T47D (cell line): ENCODE measurements around the gene TMEM233.
"Not testable (repeated sequence)": the region's sequence is repeated elsewhere in the genome, so short reads cannot be mapped to it uniquely, and the experiment has no call there.

ENCODE experiments used
- DNase-seq, 2 experiments: peaks; one replicate each; pipeline versions ENCODE4 v3.0.0 to v3.0.0-alpha.2; 2011 to 2012; ENCODE audit warnings: low read depth in 1 of 2, low spot score in 1 of 2
- JUND ChIP-seq: IDR thresholded peaks from 2 replicates; pipeline ENCODE4 v1.6.1; 2012; ENCODE audit warnings: low read depth
- in situ Hi-C: cut with HindIII; loops from 2 replicates; pipeline ENCODE4 v1.10.0; 2016; ENCODE audit warnings: low sequenced_read_pairs, low pct_unique_long_range_greater_than_20kb

TMEM233 gene

GRCh38 chr12:119615518-119616475 is 22.2 kb downstream of the TMEM233 start:
- in situ Hi-C loops, result no loop called here
- DNase-seq, result no peak
- no peak for TF ChIP-seq JUND

- in situ Hi-C loops, DNase-seq: not testable (repeated sequence)
These were observed 24.8 kb downstream of the TMEM233 start for GRCh38 chr12:119618328-119618896.

- in situ Hi-C loops, result no loop called here
- DNase-seq, result no peak
- no peak for TF ChIP-seq JUND
These were observed 26.9 kb downstream of the TMEM233 start for GRCh38 chr12:119620490-119620889.

- in situ Hi-C loops, result no loop called here
- DNase-seq, result no peak
- TF ChIP-seq JUND, result no peak
These were observed 28.3 kb downstream of the TMEM233 start for GRCh38 chr12:119621878-119622277.

GRCh38 chr12:119624966-119625365 is 31.4 kb downstream of the TMEM233 start:
- in situ Hi-C loops, result no loop called here
- no peak for TF ChIP-seq JUND
- DNase-seq, result no peak

- in situ Hi-C loops, result no loop called here
- no peak for DNase-seq
- no peak for TF ChIP-seq JUND
These were observed 33.6 kb downstream of the TMEM233 start for GRCh38 chr12:119627019-119627643.

GRCh38 chr12:119627686-119628085 is 34.1 kb downstream of the TMEM233 start:
- no peak for DNase-seq
- no peak for TF ChIP-seq JUND
- in situ Hi-C loops, result no loop called here

GRCh38 chr12:119630223-119630780 is 36.7 kb downstream of the TMEM233 start:
- DNase-seq, result no peak
- in situ Hi-C loops, result no loop called here
- no peak for TF ChIP-seq JUND

GRCh38 chr12:119630962-119631550 is 37.5 kb downstream of the TMEM233 start:
- DNase-seq, result no peak
- no peak for TF ChIP-seq JUND
- in situ Hi-C loops, result no loop called here

- in situ Hi-C loops, result no loop called here
- no peak for TF ChIP-seq JUND
- DNase-seq, result no peak
These were observed 38.5 kb downstream of the TMEM233 start for GRCh38 chr12:119631930-119632678.

GRCh38 chr12:119634743-119635142 is 41.2 kb downstream of the TMEM233 start:
- TF ChIP-seq JUND, result no peak
- in situ Hi-C loops, result no loop called here
- no peak for DNase-seq

GRCh38 chr12:119642986-119643385 is 49.4 kb downstream of the TMEM233 start:
- in situ Hi-C loops, result no loop called here
- no peak for TF ChIP-seq JUND
- no peak for DNase-seq
